CD4-positive, alpha-beta T cell treated with Interleukin-4 for 1 hour (primary cell): ENCODE data around the gene VGLL4.

Experiments used
- DNase-seq, 2 donors: peaks; one replicate each; pipeline ENCODE4 v3.0.0-alpha.2; 2020 to 2022

The VGLL4 gene

GRCh38 chr3:11563159-11563864 is 80.4 kb downstream of the VGLL4 start:
- no peak for DNase-seq

- no peak for DNase-seq
Measured at GRCh38 chr3:11562277-11562881, 81.3 kb downstream of the VGLL4 start.

- DNase-seq, result no peak
Measured at GRCh38 chr3:11560746-11561145, 83.0 kb downstream of the VGLL4 start.

- DNase-seq, result no peak
Measured at GRCh38 chr3:11559816-11560633, 83.7 kb downstream of the VGLL4 start.

GRCh38 chr3:11558918-11559815 is 84.5 kb downstream of the VGLL4 start:
- DNase-seq, result no peak

- no peak for DNase-seq
Measured at GRCh38 chr3:11558411-11558903, 85.3 kb downstream of the VGLL4 start.

- no peak for DNase-seq
Measured at GRCh38 chr3:11558002-11558401, 85.7 kb downstream of the VGLL4 start.

- DNase-seq, result no peak
Measured at GRCh38 chr3:11556851-11557644, 86.7 kb downstream of the VGLL4 start.

- DNase-seq, result no peak
Measured at GRCh38 chr3:11555881-11556633, 87.7 kb downstream of the VGLL4 start.

- DNase-seq, result no peak
Measured at GRCh38 chr3:11555211-11555782, 88.4 kb downstream of the VGLL4 start.

- no peak for DNase-seq
Measured at GRCh38 chr3:11554666-11555065, 89.0 kb downstream of the VGLL4 start.

- no peak for DNase-seq
Measured at GRCh38 chr3:11554236-11554610, 89.5 kb downstream of the VGLL4 start.

GRCh38 chr3:11553436-11554235 is 90.1 kb downstream of the VGLL4 start:
- DNase-seq, result no peak

GRCh38 chr3:11552289-11553264 is 91.1 kb downstream of the VGLL4 start:
- no peak for DNase-seq

GRCh38 chr3:11551036-11551435 is 92.7 kb downstream of the VGLL4 start:
- no peak for DNase-seq

GRCh38 chr3:11549580-11550140 is 94.1 kb downstream of the VGLL4 start:
- DNase-seq, result no peak

- no peak for DNase-seq
Measured at GRCh38 chr3:11548721-11549131, 95.0 kb downstream of the VGLL4 start.

- no peak for DNase-seq
Measured at GRCh38 chr3:11547498-11547897, 96.2 kb downstream of the VGLL4 start.
